ENCODE measurements around the gene EPB41.

GRCh38 chr1:28935293-28935692 is 20.9 kb downstream of the EPB41 start:
- TF ChIP-seq CTCF (IDR thresholded peaks at IDR 0.05; ENCODE audit: low read depth, low read length, missing input control) (no peak), SP1 (IDR thresholded peaks at IDR 0.05) (no peak), YY1 (IDR thresholded peaks at IDR 0.05) (no peak), FOXA2 (IDR thresholded peaks at IDR 0.05) (no peak), MAX (IDR thresholded peaks at IDR 0.05) (no peak), RAD21 (IDR thresholded peaks at IDR 0.05) (no peak), NR2F2 (IDR thresholded peaks at IDR 0.05) (no peak), JUND (IDR thresholded peaks at IDR 0.05) (no peak), TAF1 (conservative IDR thresholded peaks at IDR 0.05) (no peak), EGR1 (IDR thresholded peaks at IDR 0.05; ENCODE audit: low read depth in 2 of 2) (no peak)
- TF ChIP-seq, protein P1, sequence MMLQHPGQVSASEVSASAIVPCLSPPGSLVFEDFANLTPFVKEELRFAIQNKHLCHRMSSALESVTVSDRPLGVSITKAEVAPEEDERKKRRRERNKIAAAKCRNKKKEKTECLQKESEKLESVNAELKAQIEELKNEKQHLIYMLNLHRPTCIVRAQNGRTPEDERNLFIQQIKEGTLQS (IDR thresholded peaks at IDR 0.05) = no peak
- TF ChIP-seq, protein P2, sequence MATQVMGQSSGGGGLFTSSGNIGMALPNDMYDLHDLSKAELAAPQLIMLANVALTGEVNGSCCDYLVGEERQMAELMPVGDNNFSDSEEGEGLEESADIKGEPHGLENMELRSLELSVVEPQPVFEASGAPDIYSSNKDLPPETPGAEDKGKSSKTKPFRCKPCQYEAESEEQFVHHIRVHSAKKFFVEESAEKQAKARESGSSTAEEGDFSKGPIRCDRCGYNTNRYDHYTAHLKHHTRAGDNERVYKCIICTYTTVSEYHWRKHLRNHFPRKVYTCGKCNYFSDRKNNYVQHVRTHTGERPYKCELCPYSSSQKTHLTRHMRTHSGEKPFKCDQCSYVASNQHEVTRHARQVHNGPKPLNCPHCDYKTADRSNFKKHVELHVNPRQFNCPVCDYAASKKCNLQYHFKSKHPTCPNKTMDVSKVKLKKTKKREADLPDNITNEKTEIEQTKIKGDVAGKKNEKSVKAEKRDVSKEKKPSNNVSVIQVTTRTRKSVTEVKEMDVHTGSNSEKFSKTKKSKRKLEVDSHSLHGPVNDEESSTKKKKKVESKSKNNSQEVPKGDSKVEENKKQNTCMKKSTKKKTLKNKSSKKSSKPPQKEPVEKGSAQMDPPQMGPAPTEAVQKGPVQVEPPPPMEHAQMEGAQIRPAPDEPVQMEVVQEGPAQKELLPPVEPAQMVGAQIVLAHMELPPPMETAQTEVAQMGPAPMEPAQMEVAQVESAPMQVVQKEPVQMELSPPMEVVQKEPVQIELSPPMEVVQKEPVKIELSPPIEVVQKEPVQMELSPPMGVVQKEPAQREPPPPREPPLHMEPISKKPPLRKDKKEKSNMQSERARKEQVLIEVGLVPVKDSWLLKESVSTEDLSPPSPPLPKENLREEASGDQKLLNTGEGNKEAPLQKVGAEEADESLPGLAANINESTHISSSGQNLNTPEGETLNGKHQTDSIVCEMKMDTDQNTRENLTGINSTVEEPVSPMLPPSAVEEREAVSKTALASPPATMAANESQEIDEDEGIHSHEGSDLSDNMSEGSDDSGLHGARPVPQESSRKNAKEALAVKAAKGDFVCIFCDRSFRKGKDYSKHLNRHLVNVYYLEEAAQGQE (IDR thresholded peaks at IDR 0.05) = no peak
- TF ChIP-seq, protein P3, sequence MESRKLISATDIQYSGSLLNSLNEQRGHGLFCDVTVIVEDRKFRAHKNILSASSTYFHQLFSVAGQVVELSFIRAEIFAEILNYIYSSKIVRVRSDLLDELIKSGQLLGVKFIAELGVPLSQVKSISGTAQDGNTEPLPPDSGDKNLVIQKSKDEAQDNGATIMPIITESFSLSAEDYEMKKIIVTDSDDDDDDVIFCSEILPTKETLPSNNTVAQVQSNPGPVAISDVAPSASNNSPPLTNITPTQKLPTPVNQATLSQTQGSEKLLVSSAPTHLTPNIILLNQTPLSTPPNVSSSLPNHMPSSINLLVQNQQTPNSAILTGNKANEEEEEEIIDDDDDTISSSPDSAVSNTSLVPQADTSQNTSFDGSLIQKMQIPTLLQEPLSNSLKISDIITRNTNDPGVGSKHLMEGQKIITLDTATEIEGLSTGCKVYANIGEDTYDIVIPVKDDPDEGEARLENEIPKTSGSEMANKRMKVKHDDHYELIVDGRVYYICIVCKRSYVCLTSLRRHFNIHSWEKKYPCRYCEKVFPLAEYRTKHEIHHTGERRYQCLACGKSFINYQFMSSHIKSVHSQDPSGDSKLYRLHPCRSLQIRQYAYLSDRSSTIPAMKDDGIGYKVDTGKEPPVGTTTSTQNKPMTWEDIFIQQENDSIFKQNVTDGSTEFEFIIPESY (IDR thresholded peaks at IDR 0.05) = no peak

Measured in liver (tissue), 3 donors.